Immature natural killer cell (primary cell): ENCODE measurements around the gene IL32. TPM values are rescaled to one million over a fixed set of nuclear protein-coding genes. Genes with fewer than 3 reads are reported as not detected.

Experiments used
- polyA plus RNA-seq, 3 donors: library from polyadenylated mRNA; unstranded; fragments of 300-500 nt; fragmentation: Illumina TruSeq; gene quantifications; one replicate each; pipeline ENCODE4 v1.2.3, GENCODE V29; 2021

IL32 gene
- polyA plus RNA-seq, 3 donors from 2014 or later, result 878 to 1,331 (median 944) TPM

Other genes starting within 250 kb of the IL32 start
- gene PRSS21, start 248.4 kb upstream of the IL32 start, polyA plus RNA-seq, result 10 to 100 TPM in 1 of 3 donors, 1 to 10 TPM in 2; 3.1 to 11.0 (median 6.8) TPM
- 1 to 10 TPM; 1.2 to 3.9 (median 1.5) TPM for gene ZG16B, start 235.3 kb upstream of the IL32 start, polyA plus RNA-seq
- gene PRSS22, start 207.5 kb upstream of the IL32 start, polyA plus RNA-seq, result under 1 TPM in 2 of 3 donors, not detected in 1; 0.23 to 0.40 TPM
- gene FLYWCH2, start 182.4 kb upstream of the IL32 start, polyA plus RNA-seq, result 10 to 100 TPM; 15.9 to 24.5 (median 18.3) TPM
- gene FLYWCH1, start 153.7 kb upstream of the IL32 start, polyA plus RNA-seq, result 10 to 100 TPM in 1 of 3 donors, 1 to 10 TPM in 2; 2.5 to 16.1 (median 4.8) TPM
- not detected for gene KREMEN2, start 101.4 kb upstream of the IL32 start, polyA plus RNA-seq
- 1 to 10 TPM; 2.7 to 3.5 (median 2.7) TPM for gene PAQR4, start 96.3 kb upstream of the IL32 start, polyA plus RNA-seq
- gene PKMYT1, start 85.2 kb upstream of the IL32 start, polyA plus RNA-seq, result 1 to 10 TPM in 2 of 3 donors, not detected in 1; 3.2 to 4.3 TPM
- gene CLDN9, start 52.7 kb upstream of the IL32 start, polyA plus RNA-seq, result not detected
- gene CLDN6, start 47.5 kb upstream of the IL32 start, polyA plus RNA-seq, result not detected
- gene TNFRSF12A, start 45.3 kb upstream of the IL32 start, polyA plus RNA-seq, result 1 to 10 TPM; 1.2 to 1.4 (median 1.4) TPM
- 10 to 100 TPM; 17.2 to 37.3 (median 21.5) TPM for gene HCFC1R1, start 41.7 kb upstream of the IL32 start, polyA plus RNA-seq
- gene THOC6, start 41.6 kb upstream of the IL32 start, polyA plus RNA-seq, result 10 to 100 TPM; 40.1 to 45.4 (median 42.1) TPM
- gene BICDL2, start 28.7 kb upstream of the IL32 start, polyA plus RNA-seq, result not detected
- gene MMP25, start 19.1 kb upstream of the IL32 start, polyA plus RNA-seq, result 1 to 10 TPM in 1 of 3 donors, under 1 TPM in 2; 0.19 to 2.2 (median 0.73) TPM
- under 1 TPM in 1 of 3 donors, not detected in 2; 0.13 TPM for gene ZSCAN10, start 33.7 kb downstream of the IL32 start, polyA plus RNA-seq
- gene ZNF205, start 46.9 kb downstream of the IL32 start, polyA plus RNA-seq, result under 1 TPM in 1 of 3 donors, not detected in 2; 0.13 TPM
- gene ZNF213, start 69.4 kb downstream of the IL32 start, polyA plus RNA-seq, result 1 to 10 TPM; 1.7 to 4.5 (median 2.4) TPM
- gene OR1F1, start 122.6 kb downstream of the IL32 start, polyA plus RNA-seq, result not detected
- 10 to 100 TPM in 1 of 3 donors, 1 to 10 TPM in 2; 6.2 to 14.5 (median 9.8) TPM for gene ZNF200, start 169.5 kb downstream of the IL32 start, polyA plus RNA-seq
- gene MEFV, start 191.0 kb downstream of the IL32 start, polyA plus RNA-seq, result under 1 TPM in 2 of 3 donors, not detected in 1; 0.32 to 0.46 TPM
- gene ZNF263, start 217.9 kb downstream of the IL32 start, polyA plus RNA-seq, result 10 to 100 TPM; 38.2 to 51.0 (median 42.9) TPM
- gene TIGD7, start 239.8 kb downstream of the IL32 start, polyA plus RNA-seq, result 1 to 10 TPM; 2.9 to 4.6 (median 3.9) TPM
- 10 to 100 TPM; 10.8 to 24.9 (median 20.2) TPM for gene ZNF75A, start 239.9 kb downstream of the IL32 start, polyA plus RNA-seq